GM19324 (cell line): Measurements from ENCODE around the gene DCAF7.

ENCODE experiments used
- ATAC-seq: cut with Tn5 transposase; IDR thresholded peaks from one replicate; pipeline ENCODE4 v1.9.1; 2021; ENCODE audit warnings: mild to moderate bottlenecking, moderate library complexity; ENCODE audit not compliant: unreplicated experiment, low FRiP score

DCAF7 gene

GRCh38 chr17:63543822-63544420 is 6.4 kb upstream of the DCAF7 start:
- no peak for ATAC-seq

- ATAC-seq: no peak
Measured at GRCh38 chr17:63544467-63545301, 5.6 kb upstream of the DCAF7 start.

GRCh38 chr17:63546308-63547082 is 3.8 kb upstream of the DCAF7 start:
- ATAC-seq: no peak

- no peak for ATAC-seq
Measured at GRCh38 chr17:63547083-63547523, 3.2 kb upstream of the DCAF7 start.

GRCh38 chr17:63549289-63549945 is 860 bp upstream of the DCAF7 start:
- no peak for ATAC-seq

- ATAC-seq: peak; percentile 9
Measured at GRCh38 chr17:63550817-63551639, 751 bp downstream of the DCAF7 start.

- no peak for ATAC-seq
Measured at GRCh38 chr17:63552211-63552610, 1.9 kb downstream of the DCAF7 start.

GRCh38 chr17:63555500-63556156 is 5.4 kb downstream of the DCAF7 start:
- ATAC-seq: no peak

- no peak for ATAC-seq
Measured at GRCh38 chr17:63557416-63557815, 7.1 kb downstream of the DCAF7 start.

- no peak for ATAC-seq
Measured at GRCh38 chr17:63558441-63558840, 8.2 kb downstream of the DCAF7 start.

- ATAC-seq: no peak
Measured at GRCh38 chr17:63561819-63562218, 11.5 kb downstream of the DCAF7 start.

GRCh38 chr17:63563339-63563738 is 13.1 kb downstream of the DCAF7 start:
- ATAC-seq: no peak

- ATAC-seq: no peak
Measured at GRCh38 chr17:63564562-63564961, 14.3 kb downstream of the DCAF7 start.

- ATAC-seq: no peak
Measured at GRCh38 chr17:63567229-63567628, 17.0 kb downstream of the DCAF7 start.

- no peak for ATAC-seq
Measured at GRCh38 chr17:63568563-63568962, 18.3 kb downstream of the DCAF7 start.

GRCh38 chr17:63571632-63572310 is 21.5 kb downstream of the DCAF7 start:
- no peak for ATAC-seq

GRCh38 chr17:63573634-63574033 is 23.4 kb downstream of the DCAF7 start:
- ATAC-seq: no peak

- ATAC-seq: no peak
Measured at GRCh38 chr17:63578027-63578768, 27.9 kb downstream of the DCAF7 start.
